ENCODE results near the gene CACNA2D4. TPM values are rescaled to one million over a fixed set of nuclear protein-coding genes. Genes with fewer than 3 reads are reported as not detected.

The CACNA2D4 gene
- total and polyA plus RNA-seq, 2 donors (not counting 1 experiment from before 2014, with no cell fraction given): 0.68 to 0.99 TPM

DNA sequence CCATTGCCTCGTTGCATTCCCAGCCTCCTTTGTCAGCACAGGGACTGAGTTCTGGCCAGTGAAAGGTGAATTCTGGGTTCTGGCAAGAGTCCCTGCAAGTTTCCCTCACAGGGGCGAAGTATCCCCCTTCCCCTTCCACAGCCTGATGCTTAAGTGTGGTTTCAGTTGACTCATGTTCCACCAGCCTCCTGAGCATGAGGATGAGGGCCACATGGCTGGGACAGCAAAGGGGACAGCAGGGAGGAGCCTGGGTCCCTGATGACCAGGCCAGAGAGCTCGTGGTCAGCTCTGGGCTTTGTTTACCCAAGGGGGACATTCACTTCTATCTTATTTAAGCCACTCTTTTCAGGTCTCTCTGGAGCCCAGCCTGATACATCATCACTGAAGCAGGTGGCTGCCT, 36.5 kb downstream of the CACNA2D4 start:
- no peak overlapping the region for H3K4me2 ChIP-seq (ENCODE audit: extremely low read depth, insufficient read depth, low read length)
- no peaks in the 10 kb centered on the region for H3K79me2 ChIP-seq (ENCODE audit: control insufficient read depth, insufficient read depth, low read length)
- H3K27me3 ChIP-seq (ENCODE audit: control insufficient read depth, insufficient read depth, low read length): peaks cover 13% of the 10 kb centered on the region

DNA sequence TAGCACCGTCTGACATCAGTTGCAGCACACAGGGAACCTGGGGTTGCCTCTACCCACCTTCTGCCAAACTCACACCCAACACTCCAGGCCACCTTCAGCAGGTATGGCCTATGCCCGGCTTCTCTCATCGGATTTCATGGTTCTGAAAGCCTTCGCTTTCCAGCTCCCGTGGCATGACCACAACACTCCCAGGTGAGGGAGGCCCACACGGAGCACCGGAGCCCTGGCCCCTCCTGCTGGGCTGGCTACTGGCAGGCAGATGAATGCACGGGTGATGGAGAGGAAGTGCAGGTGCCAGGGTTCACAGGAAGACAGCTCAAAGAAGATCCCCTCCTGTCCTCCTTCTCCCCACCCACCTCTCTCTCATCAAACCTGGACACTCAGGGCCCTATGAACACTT, 37.2 kb downstream of the CACNA2D4 start:
- no peak overlapping the region for H3K9ac ChIP-seq (ENCODE audit: insufficient read depth, low read length)
- no peaks in the 10 kb centered on the region for H3K79me2 ChIP-seq (ENCODE audit: control insufficient read depth, insufficient read depth, low read length)
- H3K27ac ChIP-seq (ENCODE audit: insufficient read depth, low read length): no peak overlapping the region
- no peak overlapping the region for H3K4me3 ChIP-seq (replicated peaks in 1 of 4; ENCODE audit: control extremely low read depth in 1 of 4, insufficient read depth in 1 of 4, low read depth in 3 of 4, low read length in 4 of 4)
- H3K27me3 ChIP-seq (ENCODE audit: control insufficient read depth, insufficient read depth, low read length): peaks cover 13% of the 10 kb centered on the region
- H3K36me3 ChIP-seq (ENCODE audit: control insufficient read depth, insufficient read depth, low read length): no peaks in the 10 kb centered on the region
- no peak for DNase-seq (ENCODE audit: low read depth in 2 of 2)
- H3K9me3 ChIP-seq (ENCODE audit: control insufficient read depth, insufficient read depth, low read depth, low read length): no peaks in the 10 kb centered on the region
- no peak for TF ChIP-seq EZH2 (IDR thresholded peaks at IDR 0.05; ENCODE audit: low read length, missing control alignments)
- TF ChIP-seq, protein P1, sequence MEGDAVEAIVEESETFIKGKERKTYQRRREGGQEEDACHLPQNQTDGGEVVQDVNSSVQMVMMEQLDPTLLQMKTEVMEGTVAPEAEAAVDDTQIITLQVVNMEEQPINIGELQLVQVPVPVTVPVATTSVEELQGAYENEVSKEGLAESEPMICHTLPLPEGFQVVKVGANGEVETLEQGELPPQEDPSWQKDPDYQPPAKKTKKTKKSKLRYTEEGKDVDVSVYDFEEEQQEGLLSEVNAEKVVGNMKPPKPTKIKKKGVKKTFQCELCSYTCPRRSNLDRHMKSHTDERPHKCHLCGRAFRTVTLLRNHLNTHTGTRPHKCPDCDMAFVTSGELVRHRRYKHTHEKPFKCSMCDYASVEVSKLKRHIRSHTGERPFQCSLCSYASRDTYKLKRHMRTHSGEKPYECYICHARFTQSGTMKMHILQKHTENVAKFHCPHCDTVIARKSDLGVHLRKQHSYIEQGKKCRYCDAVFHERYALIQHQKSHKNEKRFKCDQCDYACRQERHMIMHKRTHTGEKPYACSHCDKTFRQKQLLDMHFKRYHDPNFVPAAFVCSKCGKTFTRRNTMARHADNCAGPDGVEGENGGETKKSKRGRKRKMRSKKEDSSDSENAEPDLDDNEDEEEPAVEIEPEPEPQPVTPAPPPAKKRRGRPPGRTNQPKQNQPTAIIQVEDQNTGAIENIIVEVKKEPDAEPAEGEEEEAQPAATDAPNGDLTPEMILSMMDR (conservative IDR thresholded peaks at IDR 0.05 in 1 of 2, IDR thresholded peaks at IDR 0.05 in 1 of 2; ENCODE audit: low read depth in 1 of 2, low read length in 2 of 2): no peak
- H3K4me2 ChIP-seq (ENCODE audit: extremely low read depth, insufficient read depth, low read length): no peak overlapping the region
- no peaks in the 10 kb centered on the region for H4K20me1 ChIP-seq (ENCODE audit: control insufficient read depth, extremely low read depth, insufficient read depth, low read length)
- H2AFZ ChIP-seq (ENCODE audit: low read length): no peak overlapping the region
- H3K4me1 ChIP-seq (ENCODE audit: control insufficient read depth, extremely low read depth, insufficient read depth, low read length): no peaks in the 10 kb centered on the region

More for the DNA sequence above, 36.5 kb downstream of the CACNA2D4 start:
- H3K9ac ChIP-seq (ENCODE audit: insufficient read depth, low read length): no peak overlapping the region
- H3K27ac ChIP-seq (ENCODE audit: insufficient read depth, low read length): no peak overlapping the region
- no peak overlapping the region for H3K4me3 ChIP-seq (replicated peaks in 1 of 4; ENCODE audit: control extremely low read depth in 1 of 4, insufficient read depth in 1 of 4, low read depth in 3 of 4, low read length in 4 of 4)
- no peaks in the 10 kb centered on the region for H3K9me3 ChIP-seq (ENCODE audit: control insufficient read depth, insufficient read depth, low read depth, low read length)
- TF ChIP-seq EZH2 (IDR thresholded peaks at IDR 0.05; ENCODE audit: low read length, missing control alignments): no peak
- TF ChIP-seq, protein P1 (conservative IDR thresholded peaks at IDR 0.05 in 1 of 2, IDR thresholded peaks at IDR 0.05 in 1 of 2; ENCODE audit: low read depth in 1 of 2, low read length in 2 of 2): no peak
- H2AFZ ChIP-seq (ENCODE audit: low read length): no peak overlapping the region
- no peaks in the 10 kb centered on the region for H3K36me3 ChIP-seq (ENCODE audit: control insufficient read depth, insufficient read depth, low read length)
- no peaks in the 10 kb centered on the region for H4K20me1 ChIP-seq (ENCODE audit: control insufficient read depth, extremely low read depth, insufficient read depth, low read length)
- no peak for DNase-seq (ENCODE audit: low read depth in 2 of 2)
- no peaks in the 10 kb centered on the region for H3K4me1 ChIP-seq (ENCODE audit: control insufficient read depth, extremely low read depth, insufficient read depth, low read length)

DNA sequence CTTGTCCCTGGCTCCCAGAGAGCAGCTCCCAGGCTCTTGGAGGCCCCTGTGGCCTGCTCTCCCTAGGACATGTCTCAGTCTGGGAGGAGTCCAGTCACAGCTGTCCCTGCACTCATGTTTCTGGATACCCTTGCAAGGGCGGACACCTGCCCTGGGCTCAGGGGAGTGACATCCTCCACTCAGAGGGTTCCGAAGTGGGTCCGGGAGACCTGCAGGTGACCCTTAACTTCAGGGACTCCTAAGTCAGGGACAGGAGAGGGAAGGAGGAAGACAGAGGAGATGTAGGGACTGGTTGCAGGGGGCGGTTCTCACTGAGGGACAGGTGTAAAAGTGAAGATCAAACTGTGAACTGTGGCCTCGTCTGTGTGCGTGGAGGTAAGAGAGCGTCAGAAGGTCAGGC, 37.6 kb downstream of the CACNA2D4 start:
- no peaks in the 10 kb centered on the region for H4K20me1 ChIP-seq (ENCODE audit: control insufficient read depth, extremely low read depth, insufficient read depth, low read length)
- H3K4me1 ChIP-seq (ENCODE audit: control insufficient read depth, extremely low read depth, insufficient read depth, low read length): no peaks in the 10 kb centered on the region
- no peak overlapping the region for H3K4me3 ChIP-seq (replicated peaks in 1 of 4; ENCODE audit: control extremely low read depth in 1 of 4, insufficient read depth in 1 of 4, low read depth in 3 of 4, low read length in 4 of 4)
- no peaks in the 10 kb centered on the region for H3K36me3 ChIP-seq (ENCODE audit: control insufficient read depth, insufficient read depth, low read length)
- no peaks in the 10 kb centered on the region for H3K79me2 ChIP-seq (ENCODE audit: control insufficient read depth, insufficient read depth, low read length)
- H3K4me2 ChIP-seq (ENCODE audit: extremely low read depth, insufficient read depth, low read length): no peak overlapping the region
- H3K27ac ChIP-seq (ENCODE audit: insufficient read depth, low read length): no peak overlapping the region
- H3K27me3 ChIP-seq (ENCODE audit: control insufficient read depth, insufficient read depth, low read length): peaks cover 12% of the 10 kb centered on the region
- no peak for DNase-seq (ENCODE audit: low read depth in 2 of 2)
- H3K9me3 ChIP-seq (ENCODE audit: control insufficient read depth, insufficient read depth, low read depth, low read length): no peaks in the 10 kb centered on the region
- no peak overlapping the region for H3K9ac ChIP-seq (ENCODE audit: insufficient read depth, low read length)
- no peak overlapping the region for H2AFZ ChIP-seq (ENCODE audit: low read length)
- TF ChIP-seq, protein P1 (conservative IDR thresholded peaks at IDR 0.05 in 1 of 2, IDR thresholded peaks at IDR 0.05 in 1 of 2; ENCODE audit: low read depth in 1 of 2, low read length in 2 of 2): no peak
- TF ChIP-seq EZH2 (IDR thresholded peaks at IDR 0.05; ENCODE audit: low read length, missing control alignments): no peak
